Mesenchymal stem cell (in vitro differentiated cells and primary cell): ENCODE data around the gene MPP3.

Experiments
- DNase-seq: peaks from one replicate; pipeline ENCODE4 v3.0.0-alpha.2; 2013
- H2AFZ ChIP-seq: one replicate; pipeline ENCODE4 v1.6.1; 2013; ENCODE audit warnings: low read depth, mild to moderate bottlenecking, control low read depth, inconsistent platforms, low read length, moderate library complexity
- H2AK5ac ChIP-seq: 2 replicates; pipeline ENCODE4 v1.6.1; 2013; ENCODE audit warnings: low read length, moderate library complexity, mild to moderate bottlenecking, inconsistent platforms; ENCODE audit not compliant: severe bottlenecking
- H2BK120ac ChIP-seq: one replicate; pipeline ENCODE4 v1.6.1; 2013; ENCODE audit warnings: low read depth, mild to moderate bottlenecking, inconsistent platforms, low read length, moderate library complexity
- H2BK12ac ChIP-seq, 2 experiments: one replicate each; pipeline ENCODE4 v1.6.1; 2013; ENCODE audit warnings: inconsistent platforms in 2 of 2, low read length in 2 of 2, mild to moderate bottlenecking in 2 of 2, moderate library complexity in 2 of 2, control low read depth in 1 of 2
- H2BK15ac ChIP-seq: one replicate; pipeline ENCODE4 v1.6.1; 2013; ENCODE audit warnings: mild to moderate bottlenecking, low read depth, inconsistent platforms; ENCODE audit not compliant: poor library complexity, severe bottlenecking
- H2BK5ac ChIP-seq: 2 replicates; pipeline ENCODE4 v1.6.1; 2013; ENCODE audit warnings: low read depth, mild to moderate bottlenecking, low read length, control low read depth, inconsistent platforms; ENCODE audit not compliant: poor library complexity, severe bottlenecking
- H3K14ac ChIP-seq, 2 experiments: one replicate each; pipeline ENCODE4 v1.6.1; 2013; ENCODE audit warnings: inconsistent platforms in 2 of 2, low read length in 2 of 2, control low read depth in 1 of 2, mild to moderate bottlenecking in 1 of 2, moderate library complexity in 1 of 2
- H3K18ac ChIP-seq, 2 experiments: one replicate each; pipeline ENCODE4 v1.6.1; 2013; ENCODE audit warnings: inconsistent platforms in 2 of 2, low read length in 2 of 2, control low read depth in 1 of 2, low read depth in 1 of 2, mild to moderate bottlenecking in 1 of 2
- H3K23ac ChIP-seq, 2 experiments: one replicate each; pipeline ENCODE4 v1.6.1; 2013; ENCODE audit warnings: inconsistent platforms in 2 of 2, low read length in 2 of 2, mild to moderate bottlenecking in 2 of 2, moderate library complexity in 2 of 2, control low read depth in 1 of 2
- H3K27ac ChIP-seq: 2 replicates; pipeline ENCODE4 v1.5.1; 2013; ENCODE audit warnings: mild to moderate bottlenecking, moderate library complexity, low read length, control low read depth, inconsistent platforms; ENCODE audit not compliant: poor library complexity, severe bottlenecking
- H3K27me3 ChIP-seq, 2 experiments: 2 replicates each; pipeline versions ENCODE4 v1.6.1 to v1.7.0; 2013; ENCODE audit warnings: low read length in 2 of 2, mild to moderate bottlenecking in 2 of 2, moderate library complexity in 2 of 2, control low read depth in 1 of 2, inconsistent platforms in 1 of 2; ENCODE audit not compliant: control insufficient read depth in 1 of 2, insufficient read depth in 1 of 2
- H3K36me3 ChIP-seq, 2 experiments: 2 replicates each; pipeline versions ENCODE4 v1.6.1 to v1.7.0; 2013; ENCODE audit warnings: low read length in 2 of 2, control low read depth in 1 of 2, inconsistent platforms in 1 of 2, low read depth in 1 of 2, mild to moderate bottlenecking in 1 of 2; ENCODE audit not compliant: insufficient read depth in 2 of 2, control insufficient read depth in 1 of 2
- H3K4ac ChIP-seq, 2 experiments: one replicate each; pipeline ENCODE4 v1.6.1; 2013; ENCODE audit warnings: inconsistent platforms in 2 of 2, low read length in 2 of 2, mild to moderate bottlenecking in 2 of 2, moderate library complexity in 2 of 2, control low read depth in 1 of 2, low read depth in 1 of 2
- H3K4me1 ChIP-seq: 2 replicates; pipeline ENCODE4 v1.6.1; 2013; ENCODE audit warnings: low read depth, low read length, control low read depth; ENCODE audit not compliant: control insufficient read depth, insufficient read depth
- H3K4me2 ChIP-seq: 2 replicates; pipeline ENCODE4 v1.6.1; 2013; ENCODE audit warnings: low read length, mild to moderate bottlenecking, inconsistent platforms; ENCODE audit not compliant: poor library complexity, severe bottlenecking
- H3K4me3 ChIP-seq, 2 experiments: 2 replicates each; pipeline versions ENCODE4 v1.5.1 to v1.7.0; 2013; ENCODE audit warnings: low read length in 2 of 2, mild to moderate bottlenecking in 2 of 2, control low read depth in 1 of 2, low read depth in 1 of 2; ENCODE audit not compliant: insufficient read depth in 1 of 2
- H3K79me1 ChIP-seq: replicated peaks from 2 replicates; pipeline ENCODE4 v1.6.1; 2013; ENCODE audit warnings: mild to moderate bottlenecking, control low read depth, low read length, inconsistent platforms; ENCODE audit not compliant: poor library complexity, severe bottlenecking
- H3K9ac ChIP-seq: 2 replicates; pipeline ENCODE4 v1.7.0; 2013; ENCODE audit warnings: mild to moderate bottlenecking, low read length, moderate library complexity
- H3K9me3 ChIP-seq: 2 replicates; pipeline ENCODE4 v1.7.0; 2013; ENCODE audit warnings: mild to moderate bottlenecking, low read length; ENCODE audit not compliant: control insufficient read depth
- H4K8ac ChIP-seq: one replicate; pipeline ENCODE4 v1.6.1; 2013; ENCODE audit warnings: inconsistent platforms, mild to moderate bottlenecking, low read length, moderate library complexity
- H4K91ac ChIP-seq: one replicate; pipeline ENCODE4 v1.6.1; 2013; ENCODE audit warnings: mild to moderate bottlenecking, low read length, inconsistent platforms
- WGBS: methylation state at CpG from one replicate; pipeline ENCODE4 v1.1.7; 2013; ENCODE audit warnings: mixed read lengths; 5-methylcytosine and 5-hydroxymethylcytosine counted together

Gene MPP3

DNA sequence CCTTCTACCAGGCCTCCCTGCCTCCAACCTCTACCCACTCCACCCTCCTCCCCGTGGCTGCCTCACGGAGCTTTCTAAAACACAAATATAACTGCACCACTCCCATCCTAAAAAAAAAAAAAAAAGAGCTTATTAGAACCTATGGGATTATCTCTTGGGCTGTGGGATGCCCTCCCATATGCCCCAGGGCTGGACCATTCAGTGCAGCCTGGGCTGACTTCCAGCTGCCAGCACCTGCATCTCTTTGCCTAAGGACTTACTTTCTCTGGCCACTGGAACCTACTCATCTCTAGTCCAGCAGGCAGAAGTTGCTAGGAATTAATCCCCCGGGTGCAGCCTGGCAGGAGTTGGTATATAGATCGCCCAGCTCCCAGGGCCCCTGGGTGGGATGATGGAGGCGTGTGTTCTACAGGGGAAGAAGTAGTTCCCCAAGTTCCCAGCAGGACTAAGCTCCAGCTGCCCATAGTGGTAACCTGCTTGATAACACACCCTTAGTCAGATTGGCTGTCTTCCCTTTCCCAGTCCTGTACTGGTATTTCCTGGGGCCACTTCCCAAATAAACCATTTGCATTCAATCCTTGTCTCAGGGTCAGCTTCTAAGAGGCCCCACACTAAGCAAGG lies 10.3 kb downstream of the MPP3 start:
- no peak overlapping the region for H4K91ac ChIP-seq
- H3K27me3 ChIP-seq = no peaks in the 10 kb centered on the region
- no peak overlapping the region for H2BK15ac ChIP-seq
- H2AK5ac ChIP-seq = no peak overlapping the region
- H3K14ac ChIP-seq = no peak overlapping the region
- H3K9ac ChIP-seq = no peak overlapping the region
- no peak overlapping the region for H3K27ac ChIP-seq
- 90% methylated on average over 3 of the region's 5 CpGs for WGBS
- no peak overlapping the region for H2AFZ ChIP-seq
- H2BK12ac ChIP-seq = no peak overlapping the region
- no peak overlapping the region for H3K4me3 ChIP-seq
- no peak overlapping the region for H3K4me2 ChIP-seq
- H3K4me1 ChIP-seq = no peaks in the 10 kb centered on the region
- H3K4ac ChIP-seq = no peak overlapping the region
- peaks cover 7% of the 10 kb centered on the region for H3K79me1 ChIP-seq
- H3K9me3 ChIP-seq = no peaks in the 10 kb centered on the region
- H2BK5ac ChIP-seq = no peak overlapping the region
- no peak overlapping the region for H2BK120ac ChIP-seq
- H3K36me3 ChIP-seq = peaks cover 42 to 78% of the 10 kb centered on the region in 2 experiments
- H4K8ac ChIP-seq = no peak overlapping the region
- H3K18ac ChIP-seq = no peak overlapping the region
- H3K23ac ChIP-seq = no peak overlapping the region
- no peak for DNase-seq

DNA sequence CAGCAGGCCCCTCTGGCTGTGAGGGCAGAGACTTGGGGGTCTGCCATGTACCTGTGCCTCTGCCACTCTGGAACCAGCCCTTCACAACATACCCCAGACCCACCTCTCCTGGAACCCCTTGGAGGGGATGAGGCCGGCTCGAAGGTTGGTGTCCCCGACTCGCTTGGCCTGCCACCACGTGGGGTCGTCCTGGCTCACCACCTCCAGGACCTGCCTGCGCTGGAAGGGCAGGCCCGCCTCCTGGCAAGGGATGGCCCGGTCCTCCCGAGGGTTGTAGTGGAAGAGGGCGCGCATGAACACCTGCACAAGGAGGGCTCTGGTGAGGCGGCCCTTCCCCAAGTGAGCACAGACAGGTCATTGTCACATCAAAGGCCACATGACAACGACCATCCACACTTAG lies 12.2 kb downstream of the MPP3 start:
- Histone ChIP-seq H3K79me1 (peaks cover 7% of the 10 kb centered on the region), H2BK120ac (no peak overlapping the region), H3K14ac (no peak overlapping the region), H3K18ac (no peak overlapping the region), H2BK5ac (no peak overlapping the region), H2AK5ac (no peak overlapping the region), H3K27ac (no peak overlapping the region), H3K4me1 (no peaks in the 10 kb centered on the region), H3K4ac (no peak overlapping the region), H3K4me2 (no peak overlapping the region), H3K9me3 (no peaks in the 10 kb centered on the region), H3K23ac (no peak overlapping the region), H3K36me3 (peaks cover 47 to 83% of the 10 kb centered on the region in 2 experiments), H2BK12ac (no peak overlapping the region), H3K9ac (no peak overlapping the region), H2BK15ac (no peak overlapping the region), H4K91ac (no peak overlapping the region), H3K27me3 (no peaks in the 10 kb centered on the region), H4K8ac (no peak overlapping the region), H2AFZ (no peak overlapping the region), H3K4me3 (no peak overlapping the region)
- no peak for DNase-seq
- WGBS = 93% methylated on average over 14 of the region's 14 CpGs

DNA sequence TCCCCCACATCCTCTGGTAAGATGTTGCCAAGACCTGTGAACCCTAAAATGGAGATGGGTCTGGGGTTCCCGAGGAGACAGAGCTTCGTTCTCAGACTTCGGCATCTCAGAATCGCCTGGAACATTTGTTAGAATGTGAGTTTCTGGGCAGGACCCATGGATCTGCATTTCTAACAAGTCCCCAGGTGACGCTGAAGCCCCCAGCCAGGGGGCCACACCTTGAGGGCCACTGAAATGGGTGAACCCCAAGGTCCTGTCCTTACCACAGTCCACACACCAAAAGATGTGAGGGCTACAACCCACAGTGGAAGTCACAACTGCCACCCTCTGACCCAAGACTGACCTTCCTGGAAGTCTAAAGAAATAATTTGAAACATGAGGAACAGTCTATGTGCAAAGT lies 14.0 kb downstream of the MPP3 start:
- Histone ChIP-seq H3K9ac (no peak overlapping the region), H3K4me2 (no peak overlapping the region), H2AFZ (no peak overlapping the region), H4K91ac (no peak overlapping the region), H4K8ac (no peak overlapping the region), H3K4me3 (no peak overlapping the region), H2BK15ac (no peak overlapping the region), H3K36me3 (peaks cover 43 to 83% of the 10 kb centered on the region in 2 experiments), H2BK5ac (no peak overlapping the region), H3K14ac (no peak overlapping the region), H3K27ac (no peak overlapping the region), H3K4me1 (peaks cover 6% of the 10 kb centered on the region), H2BK120ac (no peak overlapping the region), H3K18ac (no peak overlapping the region), H3K23ac (no peak overlapping the region), H3K79me1 (peaks cover 5% of the 10 kb centered on the region), H3K4ac (no peak overlapping the region), H2AK5ac (no peak overlapping the region), H3K9me3 (no peaks in the 10 kb centered on the region), H3K27me3 (no peaks in the 10 kb centered on the region), H2BK12ac (no peak overlapping the region)
- DNase-seq = no peak
- 100% methylated on average over 5 of the region's 5 CpGs for WGBS

DNA sequence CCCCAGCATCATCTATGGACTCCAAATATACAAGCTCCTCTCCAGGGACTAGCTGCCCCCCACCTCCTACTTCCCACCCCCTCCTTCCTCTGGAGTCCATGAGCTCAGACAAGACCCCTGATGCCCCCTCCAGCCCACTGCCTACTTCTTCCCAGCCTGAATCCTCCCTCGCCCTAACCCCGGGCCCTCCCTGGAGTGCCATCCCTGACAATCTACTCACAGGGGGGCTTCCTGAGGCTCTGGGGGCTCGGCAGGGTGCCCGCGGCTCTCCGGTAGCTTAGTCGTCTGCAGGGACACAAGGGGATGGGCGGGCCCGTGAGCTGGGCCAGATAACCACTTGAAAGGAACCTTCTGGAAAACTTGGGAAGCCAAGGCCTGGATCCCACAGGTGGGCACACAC lies 15.1 kb downstream of the MPP3 start:
- Histone ChIP-seq H3K27ac (no peak overlapping the region), H3K36me3 (peaks cover 44 to 83% of the 10 kb centered on the region in 2 experiments), H3K4ac (no peak overlapping the region), H2AK5ac (no peak overlapping the region), H4K8ac (no peak overlapping the region), H3K18ac (no peak overlapping the region), H3K14ac (no peak overlapping the region), H3K23ac (no peak overlapping the region), H2BK5ac (no peak overlapping the region), H4K91ac (no peak overlapping the region), H2BK12ac (no peak overlapping the region), H3K4me1 (peaks cover 14% of the 10 kb centered on the region), H3K9ac (no peak overlapping the region), H3K27me3 (no peaks in the 10 kb centered on the region), H3K9me3 (no peaks in the 10 kb centered on the region), H3K4me2 (no peak overlapping the region), H2BK120ac (no peak overlapping the region), H2BK15ac (no peak overlapping the region), H2AFZ (no peak overlapping the region), H3K79me1 (peaks cover 3% of the 10 kb centered on the region), H3K4me3 (no peak overlapping the region)
- 93% methylated on average over 9 of the region's 9 CpGs for WGBS
- no peak for DNase-seq
